Endothelial cell of umbilical vein (primary cell): ENCODE data around the gene SMURF1. TPM values are rescaled to one million over a fixed set of nuclear protein-coding genes. Genes with fewer than 3 reads are reported as not detected.

Experiments
- BruUV-seq: library from RNA; stranded (reverse); fragments of 400-500 nt; replicated peaks from 2 replicates; lab custom pipeline; 2021; lab: Mats Ljungman, UMichigan
- CTCF ChIA-PET: fragments of 300-600, 350-600 bp; sonication (Branson Sonifier 250); formaldehyde crosslinking; loops from one replicate; lab custom pipeline; 2021; ENCODE audit warnings: antibody characterized with exemption, inconsistent platforms; lab: Charles Lee
- POLR2A ChIA-PET: fragments of 300-600, 350-600 bp; sonication (Branson Sonifier 250); formaldehyde crosslinking; loops from one replicate; lab custom pipeline; 2021; ENCODE audit warnings: antibody characterized with exemption, inconsistent platforms; lab: Charles Lee
- DNase-seq: peaks from one replicate; pipeline ENCODE4 v3.0.0-alpha.2; 2011; ENCODE audit warnings: low read depth, low spot score
- FAIRE-seq: peaks from 2 replicates; lab custom pipeline; 2011; peaks lifted over from hg19 to GRCh38; lab: Jason Lieb, UNC
- H2AFZ ChIP-seq: 2 replicates; pipeline ENCODE4 v1.6.0; 2012; ENCODE audit warnings: low read depth, low read length, control low read depth, inconsistent platforms
- H3K27ac ChIP-seq: 2 replicates; pipeline ENCODE4 v1.5.1; 2011; ENCODE audit warnings: low read depth, mild to moderate bottlenecking, control low read depth, low read length, moderate library complexity; ENCODE audit not compliant: insufficient read depth
- H3K27me3 ChIP-seq, 2 experiments: 2 replicates each; pipeline versions ENCODE4 v1.6.0 to v1.6.1; 2011; ENCODE audit warnings: low read length in 2 of 2, mixed read lengths in 1 of 2; ENCODE audit not compliant: control insufficient read depth in 2 of 2, insufficient read depth in 2 of 2
- H3K36me3 ChIP-seq, 2 experiments: 2 replicates in 1 of 2; 3 replicates in 1 of 2; pipeline ENCODE4 v1.5.1; 2011; ENCODE audit warnings: low read length in 2 of 2, mild to moderate bottlenecking in 1 of 2, moderate library complexity in 1 of 2; ENCODE audit not compliant: control insufficient read depth in 2 of 2, insufficient read depth in 2 of 2; ENCODE audit errors: extremely low read depth in 1 of 2
- H3K4me1 ChIP-seq: 3 replicates; pipeline ENCODE4 v1.5.1; 2011; ENCODE audit warnings: mild to moderate bottlenecking, low read length; ENCODE audit not compliant: control insufficient read depth, insufficient read depth; ENCODE audit errors: extremely low read depth
- H3K4me2 ChIP-seq: 2 replicates; pipeline ENCODE4 v1.6.1; 2011; ENCODE audit warnings: low read length, control low read depth, mixed read lengths; ENCODE audit not compliant: insufficient read depth
- H3K4me3 ChIP-seq, 3 experiments: fragments of 200-600 bp in 1 of 3; sonication (generic), shearing (Covaris generic) in 1 of 3; replicated peaks in 1 of 3; 2 replicates each; pipeline ENCODE4 v1.5.1; 2011 to 2016; ENCODE audit warnings: control low read depth in 3 of 3, low read length in 3 of 3, mild to moderate bottlenecking in 2 of 3, inconsistent platforms in 1 of 3, low read depth in 1 of 3, moderate library complexity in 1 of 3; ENCODE audit not compliant: insufficient read depth in 1 of 3
- H3K79me2 ChIP-seq: 2 replicates; pipeline ENCODE4 v1.6.0; 2012; ENCODE audit warnings: low read length, inconsistent platforms; ENCODE audit not compliant: control insufficient read depth, insufficient read depth
- H3K9ac ChIP-seq: replicated peaks from 2 replicates; pipeline ENCODE3; 2011; ENCODE audit warnings: low read length, control low read depth; ENCODE audit not compliant: insufficient read depth; ENCODE audit errors: extremely low read depth
- H3K9me1 ChIP-seq: replicated peaks from 3 replicates; pipeline ENCODE4 v1.6.0; 2011; ENCODE audit warnings: mild to moderate bottlenecking, low read length; ENCODE audit not compliant: control insufficient read depth, insufficient read depth; ENCODE audit errors: extremely low read depth
- H3K9me3 ChIP-seq: replicated peaks from 2 replicates; pipeline ENCODE4 v1.5.1; 2012; ENCODE audit warnings: low read length, inconsistent platforms; ENCODE audit not compliant: control insufficient read depth, insufficient read depth
- H4K20me1 ChIP-seq: replicated peaks from 2 replicates; pipeline ENCODE3; 2011; ENCODE audit warnings: mild to moderate bottlenecking, low read length; ENCODE audit not compliant: control insufficient read depth, insufficient read depth; ENCODE audit errors: extremely low read depth
- EZH2 ChIP-seq: IDR thresholded peaks from 2 replicates; pipeline ENCODE4 v1.6.1; 2012; ENCODE audit warnings: borderline replicate concordance, low read depth, mild to moderate bottlenecking, moderate library complexity, low read length, inconsistent platforms; ENCODE audit not compliant: severe bottlenecking
- FOS ChIP-seq: IDR thresholded peaks from 2 replicates; pipeline ENCODE4 v1.6.1; 2011; ENCODE audit warnings: mild to moderate bottlenecking, low read length, moderate library complexity, borderline replicate concordance; ENCODE audit not compliant: insufficient read depth
- GATA2 ChIP-seq: IDR thresholded peaks from 2 replicates; pipeline ENCODE4 v1.7.0; 2011; ENCODE audit warnings: low read depth, mild to moderate bottlenecking, moderate library complexity, mixed read lengths, low read length; ENCODE audit not compliant: insufficient read length, insufficient read depth
- JUN ChIP-seq: IDR thresholded peaks from 2 replicates; pipeline ENCODE4 v1.6.1; 2011; ENCODE audit warnings: borderline replicate concordance, low read depth; ENCODE audit not compliant: insufficient read length, insufficient read depth
- MYC ChIP-seq: IDR thresholded peaks from one replicate; pipeline ENCODE4 v1.6.1; 2011; ENCODE audit warnings: mild to moderate bottlenecking, low read depth, low read length
- POLR2A ChIP-seq: IDR thresholded peaks from 2 replicates; pipeline ENCODE4 v1.6.1; 2012; ENCODE audit warnings: low read depth, mild to moderate bottlenecking, control low read depth, low read length
- POLR2AphosphoS5 ChIP-seq: IDR thresholded peaks from 2 replicates; pipeline ENCODE4 v1.6.1; 2012; ENCODE audit warnings: low read depth, mild to moderate bottlenecking, control low read depth, low read length, moderate library complexity; ENCODE audit not compliant: insufficient read depth
- dilution Hi-C: fragments of 300-500 bp; cut with MboI; formaldehyde crosslinking; loops from one replicate; pipeline ENCODE4 v1.15.0; 2019; ENCODE audit warnings: low sequenced_read_pairs; ENCODE audit not compliant: extremely low pct_ligation_motif_present
- intact Hi-C: fragments of 100-400 bp; cut with micrococcal nuclease; formaldehyde crosslinking; loops from one replicate; pipeline ENCODE4 v1.10.0; 2022
- polyA plus RNA-seq, 4 experiments: library from polyadenylated mRNA; depleted of rRNA in 3 of 4; stranded (reverse) in 3 of 4; unstranded in 1 of 4; fragments of >200 nt; gene quantifications; 2 replicates each; pipeline versions ENCODE4 v1.2.1 to v1.2.3, GENCODE V29; 2011 to 2012; ENCODE audit warnings: missing spikeins in 1 of 4
- total RNA-seq: library from RNA; stranded (reverse); gene quantifications from 2 replicates; pipeline ENCODE4 v1.2.3, GENCODE V29; 2021
- TF ChIP-seq, protein P1 (sequence below), 2 donors: IDR thresholded peaks; 1 replicate in 1 of 2; 2 replicates in 1 of 2; pipeline ENCODE4 v1.5.1; 2011; ENCODE audit warnings: low read length in 2 of 2, mild to moderate bottlenecking in 2 of 2, moderate library complexity in 2 of 2, control low read depth in 1 of 2, inconsistent platforms in 1 of 2, low read depth in 1 of 2; ENCODE audit not compliant: insufficient read depth in 1 of 2; ENCODE audit errors: extremely low read depth in 1 of 2
- TF ChIP-seq, protein P2 (sequence below): IDR thresholded peaks from 2 replicates; pipeline ENCODE4 v1.6.1; 2011; ENCODE audit not compliant: insufficient read depth, insufficient read length

SMURF1 gene
- total and polyA plus RNA-seq, 2 donors (not counting 3 experiments of a cell fraction or from before 2014, with no cell fraction given): 11.5 to 22.8 TPM

DNA sequence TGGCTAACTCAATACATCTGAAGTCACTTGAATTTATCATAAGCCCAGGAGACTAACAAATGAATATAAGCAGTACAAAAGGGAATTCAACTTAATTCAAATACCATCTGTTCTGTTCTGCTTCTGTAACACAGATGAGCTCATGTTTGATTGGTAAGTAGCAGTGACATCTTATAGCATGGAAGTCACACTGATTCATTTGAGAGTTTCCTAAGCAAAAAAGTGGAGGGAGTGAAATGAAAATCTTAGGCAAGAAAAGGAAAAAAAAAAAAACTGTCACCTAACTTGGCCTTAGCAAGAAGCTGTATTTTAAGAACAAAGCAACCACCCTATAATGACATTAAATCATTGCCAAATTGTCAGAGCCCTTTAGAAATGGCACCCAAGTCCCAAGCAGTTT lies 49.5 kb downstream of the SMURF1 start:
- no peak overlapping the region for H3K9ac ChIP-seq
- H3K79me2 ChIP-seq: peaks cover 81% of the 10 kb centered on the region
- H2AFZ ChIP-seq: no peak overlapping the region
- TF ChIP-seq GATA2 (no peak), MYC (no peak), JUN (no peak), POLR2A (no peak), FOS (no peak), EZH2 (no peak), POLR2AphosphoS5 (no peak)
- TF ChIP-seq, protein P1, sequence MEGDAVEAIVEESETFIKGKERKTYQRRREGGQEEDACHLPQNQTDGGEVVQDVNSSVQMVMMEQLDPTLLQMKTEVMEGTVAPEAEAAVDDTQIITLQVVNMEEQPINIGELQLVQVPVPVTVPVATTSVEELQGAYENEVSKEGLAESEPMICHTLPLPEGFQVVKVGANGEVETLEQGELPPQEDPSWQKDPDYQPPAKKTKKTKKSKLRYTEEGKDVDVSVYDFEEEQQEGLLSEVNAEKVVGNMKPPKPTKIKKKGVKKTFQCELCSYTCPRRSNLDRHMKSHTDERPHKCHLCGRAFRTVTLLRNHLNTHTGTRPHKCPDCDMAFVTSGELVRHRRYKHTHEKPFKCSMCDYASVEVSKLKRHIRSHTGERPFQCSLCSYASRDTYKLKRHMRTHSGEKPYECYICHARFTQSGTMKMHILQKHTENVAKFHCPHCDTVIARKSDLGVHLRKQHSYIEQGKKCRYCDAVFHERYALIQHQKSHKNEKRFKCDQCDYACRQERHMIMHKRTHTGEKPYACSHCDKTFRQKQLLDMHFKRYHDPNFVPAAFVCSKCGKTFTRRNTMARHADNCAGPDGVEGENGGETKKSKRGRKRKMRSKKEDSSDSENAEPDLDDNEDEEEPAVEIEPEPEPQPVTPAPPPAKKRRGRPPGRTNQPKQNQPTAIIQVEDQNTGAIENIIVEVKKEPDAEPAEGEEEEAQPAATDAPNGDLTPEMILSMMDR (IDR thresholded peaks at IDR 0.05; ENCODE audit: extremely low read depth in 1 of 2, insufficient read depth in 1 of 2, low read depth in 1 of 2, low read length in 2 of 2): no peak
- TF ChIP-seq, protein P2, sequence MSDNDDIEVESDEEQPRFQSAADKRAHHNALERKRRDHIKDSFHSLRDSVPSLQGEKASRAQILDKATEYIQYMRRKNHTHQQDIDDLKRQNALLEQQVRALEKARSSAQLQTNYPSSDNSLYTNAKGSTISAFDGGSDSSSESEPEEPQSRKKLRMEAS: no peak
- no peaks in the 10 kb centered on the region for H3K36me3 ChIP-seq
- H3K4me1 ChIP-seq: no peaks in the 10 kb centered on the region
- H3K27ac ChIP-seq: no peak overlapping the region
- BruUV-seq: no TSS peak
- DNase-seq (no peak), FAIRE-seq (no peak)
- no peak overlapping the region for H3K4me2 ChIP-seq
- POLR2A ChIA-PET: no interaction called here
- CTCF ChIA-PET: interaction anchor here (0.7 kb wide), 1 partner anchor 35 kb away, joined by 4 read pairs; no protein-coding TSS in a partner anchor
- intact Hi-C loops: no loop called here
- no peaks in the 10 kb centered on the region for H3K27me3 ChIP-seq
- no peaks in the 10 kb centered on the region for H3K9me3 ChIP-seq
- peaks cover 11% of the 10 kb centered on the region for H4K20me1 ChIP-seq
- dilution Hi-C loops: no loop called here
- no peaks in the 10 kb centered on the region for H3K9me1 ChIP-seq
- no peak overlapping the region for H3K4me3 ChIP-seq
